Fibroblast of lung (primary cell): Measurements from ENCODE around the gene PGAP3. TPM values are rescaled to one million over a fixed set of nuclear protein-coding genes. Genes with fewer than 3 reads are reported as not detected.

Experiments
- DNase-seq, 2 donors: peaks; one replicate each; pipeline versions ENCODE4 v3.0.0 to v3.0.0-alpha.2; 2010; ENCODE audit warnings: low read depth in 2 of 2
- H2AFZ ChIP-seq: 2 replicates; pipeline ENCODE4 v1.5.1; 2012; ENCODE audit warnings: low read length, control low read depth, inconsistent platforms
- H3K27ac ChIP-seq: 2 replicates; pipeline ENCODE4 v1.5.1; 2011; ENCODE audit warnings: low read length, control low read depth; ENCODE audit not compliant: insufficient read depth
- H3K27me3 ChIP-seq: 2 replicates; pipeline ENCODE4 v1.5.1; 2011; ENCODE audit warnings: mild to moderate bottlenecking, low read length; ENCODE audit not compliant: control insufficient read depth, insufficient read depth
- H3K36me3 ChIP-seq: 2 replicates; pipeline ENCODE4 v1.5.1; 2011; ENCODE audit warnings: low read length; ENCODE audit not compliant: control insufficient read depth, insufficient read depth
- H3K4me1 ChIP-seq: 2 replicates; pipeline ENCODE4 v1.5.1; 2011; ENCODE audit warnings: low read length; ENCODE audit not compliant: control insufficient read depth, insufficient read depth; ENCODE audit errors: extremely low read depth
- H3K4me2 ChIP-seq: 2 replicates; pipeline ENCODE4 v1.5.1; 2011; ENCODE audit warnings: low read length, control low read depth; ENCODE audit not compliant: insufficient read depth; ENCODE audit errors: extremely low read depth
- H3K4me3 ChIP-seq, 4 experiments: fragments of 200-600 bp in 1 of 4; sonication (generic) in 1 of 4; replicated peaks in 1 of 4; 2 replicates each; pipeline ENCODE4 v1.5.1; 2011 to 2016; ENCODE audit warnings: low read length in 4 of 4, low read depth in 3 of 4, mild to moderate bottlenecking in 3 of 4, control low read depth in 2 of 4, inconsistent platforms in 1 of 4, mixed read lengths in 1 of 4; ENCODE audit not compliant: insufficient read depth in 1 of 4; ENCODE audit errors: control extremely low read depth in 1 of 4
- H3K79me2 ChIP-seq: 2 replicates; pipeline ENCODE4 v1.5.1; 2012; ENCODE audit warnings: mild to moderate bottlenecking, low read length, inconsistent platforms; ENCODE audit not compliant: control insufficient read depth, insufficient read depth
- H3K9ac ChIP-seq: 2 replicates; pipeline ENCODE4 v1.5.1; 2011; ENCODE audit warnings: mild to moderate bottlenecking, low read length, control low read depth; ENCODE audit not compliant: insufficient read depth
- H3K9me3 ChIP-seq: 2 replicates; pipeline ENCODE4 v1.5.1; 2012; ENCODE audit warnings: low read depth, low read length; ENCODE audit not compliant: control insufficient read depth, insufficient read depth
- H4K20me1 ChIP-seq: 2 replicates; pipeline ENCODE4 v1.5.1; 2011; ENCODE audit warnings: low read length; ENCODE audit not compliant: control insufficient read depth, insufficient read depth; ENCODE audit errors: extremely low read depth
- CTCF ChIP-seq, 2 donors: IDR thresholded peaks in 1 of 2; conservative IDR thresholded peaks in 1 of 2; 1 replicate in 1 of 2; 2 replicates in 1 of 2; pipeline ENCODE4 v1.5.1; 2011 to 2012; ENCODE audit warnings: low read length in 2 of 2, control low read depth in 1 of 2, inconsistent platforms in 1 of 2, low read depth in 1 of 2, mild to moderate bottlenecking in 1 of 2
- EZH2 ChIP-seq: IDR thresholded peaks from 2 replicates; pipeline ENCODE4 v1.5.1; 2012; ENCODE audit warnings: low read length, control low read depth, mild to moderate bottlenecking; ENCODE audit errors: missing control alignments
- polyA plus RNA-seq, 2 donors: library from polyadenylated mRNA; depleted of rRNA in 1 of 2; stranded (reverse) in 1 of 2; unstranded in 1 of 2; fragments of >200 nt; gene quantifications; 2 replicates each; pipeline ENCODE4 v1.2.1, GENCODE V29; 2011 to 2012; ENCODE audit warnings: missing spikeins in 1 of 2
- total RNA-seq: library from RNA; depleted of rRNA; stranded (reverse); fragments of >200 nt; gene quantifications from 2 replicates; pipeline ENCODE4 v1.2.1, GENCODE V29; 2014

PGAP3 gene
- total and polyA plus RNA-seq, 2 donors (not counting 1 experiment from before 2014, with no cell fraction given), result 7.9 to 8.8 TPM

GRCh38 chr17:39722965-39723848, 35.4 kb upstream of the PGAP3 start:
- DNase-seq, result no peak
- Histone ChIP-seq H3K9me3 (no peaks in the 10 kb centered on the region), H3K4me1 (no peaks in the 10 kb centered on the region), H3K9ac (no peak overlapping the region), H3K27ac (no peak overlapping the region), H4K20me1 (no peaks in the 10 kb centered on the region), H3K4me2 (no peak overlapping the region), H3K4me3 (no peak overlapping the region), H3K27me3 (no peaks in the 10 kb centered on the region), H3K36me3 (peaks cover 16% of the 10 kb centered on the region), H3K79me2 (no peaks in the 10 kb centered on the region), H2AFZ (no peak overlapping the region)
- TF ChIP-seq CTCF (conservative IDR thresholded peaks at IDR 0.05 in 1 of 2, IDR thresholded peaks at IDR 0.05 in 1 of 2; ENCODE audit: low read depth in 1 of 2, low read length in 2 of 2) (no peak), EZH2 (no peak)

GRCh38 chr17:39722104-39722503, 34.2 kb upstream of the PGAP3 start:
- no peaks in the 10 kb centered on the region for H4K20me1 ChIP-seq
- H3K36me3 ChIP-seq, result peaks cover 13% of the 10 kb centered on the region
- H2AFZ ChIP-seq, result no peak overlapping the region
- no peaks in the 10 kb centered on the region for H3K9me3 ChIP-seq
- H3K4me3 ChIP-seq, result no peak overlapping the region
- no peaks in the 10 kb centered on the region for H3K4me1 ChIP-seq
- no peaks in the 10 kb centered on the region for H3K27me3 ChIP-seq
- H3K4me2 ChIP-seq, result no peak overlapping the region
- no peak overlapping the region for H3K9ac ChIP-seq
- DNase-seq, result no peak
- no peak overlapping the region for H3K27ac ChIP-seq
- H3K79me2 ChIP-seq, result no peaks in the 10 kb centered on the region
- TF ChIP-seq CTCF (conservative IDR thresholded peaks at IDR 0.05 in 1 of 2, IDR thresholded peaks at IDR 0.05 in 1 of 2; ENCODE audit: low read depth in 1 of 2, low read length in 2 of 2) (no peak), EZH2 (no peak)

GRCh38 chr17:39719563-39720355, 31.9 kb upstream of the PGAP3 start:
- TF ChIP-seq EZH2 (no peak), CTCF (conservative IDR thresholded peaks at IDR 0.05 in 1 of 2, IDR thresholded peaks at IDR 0.05 in 1 of 2; ENCODE audit: low read depth in 1 of 2, low read length in 2 of 2) (no peak)
- Histone ChIP-seq H3K27ac (no peak overlapping the region), H3K4me2 (no peak overlapping the region), H3K4me1 (no peaks in the 10 kb centered on the region), H2AFZ (no peak overlapping the region), H4K20me1 (no peaks in the 10 kb centered on the region), H3K36me3 (peaks cover 12% of the 10 kb centered on the region), H3K9me3 (no peaks in the 10 kb centered on the region), H3K27me3 (no peaks in the 10 kb centered on the region), H3K9ac (no peak overlapping the region), H3K79me2 (no peaks in the 10 kb centered on the region), H3K4me3 (no peak overlapping the region)
- no peak for DNase-seq
